Measurements from ENCODE around the gene TTC39C. TPM values are rescaled to one million over a fixed set of nuclear protein-coding genes. Genes with fewer than 3 reads are reported as not detected.

The TTC39C gene
- total RNA-seq, 4 donors from 2014 or later = 10.6 to 25.4 (median 12.9) TPM

- H3K4me3 ChIP-seq (replicated peaks in 1 of 3) = no peak overlapping the region
- TF ChIP-seq CTCF (IDR thresholded peaks at IDR 0.05) (no peak), POLR2A (IDR thresholded peaks at IDR 0.05) (no peak)
- 86 to 88% methylated on average over 3 of the region's 3 CpGs for WGBS, 2 donors
- H3K27me3 ChIP-seq = no peaks in the 10 kb centered on the region
- DNase-seq = no peak
- intact Hi-C loops (cut with DNase I) = no loop called here
- H3K4me1 ChIP-seq = peaks cover 4 to 6% of the 10 kb centered on the region in 2 donors
- H3K36me3 ChIP-seq = no peaks in the 10 kb centered on the region
- no peaks in the 10 kb centered on the region for H3K9me3 ChIP-seq
- H3K27ac ChIP-seq = no peak overlapping the region
Measured at GRCh38 chr18:23983112-23983511, 31.4 kb upstream of the TTC39C start.

GRCh38 chr18:23986600-23987359 lies 27.8 kb upstream of the TTC39C start:
- Histone ChIP-seq H3K27ac (no peak overlapping the region), H3K4me3 (replicated peaks in 1 of 3) (no peak overlapping the region), H3K27me3 (no peaks in the 10 kb centered on the region), H3K9me3 (no peaks in the 10 kb centered on the region), H3K4me1 (peaks cover 0 to 2% of the 10 kb centered on the region in 2 donors), H3K36me3 (no peaks in the 10 kb centered on the region)
- TF ChIP-seq POLR2A (IDR thresholded peaks at IDR 0.05) (no peak), CTCF (IDR thresholded peaks at IDR 0.05) (no peak)
- no peak for DNase-seq
- intact Hi-C loops (cut with DNase I) = no loop called here

DNA sequence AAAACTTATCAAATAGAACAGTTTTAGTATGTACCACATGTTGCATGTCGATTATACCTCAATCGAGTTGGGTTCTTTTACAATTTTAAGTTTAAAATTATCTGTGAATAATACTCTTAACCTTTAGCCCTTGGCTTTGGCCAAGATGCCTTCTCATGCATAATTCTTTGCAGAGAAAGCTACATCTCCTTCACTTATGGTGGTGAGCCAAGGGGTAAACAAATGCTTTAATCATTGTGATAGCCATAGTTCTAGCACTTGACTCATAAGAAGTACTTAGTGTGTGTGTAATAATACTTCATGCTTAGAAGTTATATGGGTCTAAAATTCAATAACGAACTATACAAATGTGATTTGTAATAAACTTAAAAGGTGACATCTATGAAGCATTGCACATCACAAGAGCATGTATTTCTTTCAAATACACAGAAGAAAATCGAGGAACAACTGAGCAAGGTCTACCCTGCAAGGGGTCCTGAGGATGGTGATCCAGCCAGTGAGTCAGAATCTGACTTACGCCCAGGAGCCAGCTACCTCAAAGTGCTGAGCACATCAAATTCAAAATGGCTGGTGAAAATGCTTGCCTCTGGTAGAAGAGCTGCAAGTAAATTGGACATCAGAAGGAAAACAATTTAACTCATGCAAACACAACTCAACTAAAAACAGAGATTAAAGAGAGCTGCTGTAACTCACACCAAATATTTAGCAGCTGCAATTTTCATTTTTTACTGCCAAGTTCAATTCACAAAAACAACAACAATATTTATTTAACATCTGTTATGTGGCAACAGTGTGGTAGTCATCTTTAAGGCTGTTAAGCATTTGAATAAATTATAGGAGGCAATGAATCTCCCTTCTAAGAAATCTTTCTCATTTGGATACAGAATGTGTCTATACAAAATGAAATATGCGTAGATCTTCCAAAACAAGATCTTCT lies 23.8 kb upstream of the TTC39C start:
- Histone ChIP-seq H3K27ac (no peak overlapping the region), H3K4me3 (replicated peaks in 1 of 3) (no peak overlapping the region), H3K36me3 (no peaks in the 10 kb centered on the region), H3K4me1 (peaks cover 13 to 32% of the 10 kb centered on the region in 2 donors), H3K9me3 (no peaks in the 10 kb centered on the region), H3K27me3 (no peaks in the 10 kb centered on the region)
- TF ChIP-seq CTCF (IDR thresholded peaks at IDR 0.05) (no peak), POLR2A (IDR thresholded peaks at IDR 0.05) (no peak)
- no peak for DNase-seq
- intact Hi-C loops (cut with DNase I) = loop anchor here (2.0 kb wide), 1 partner anchor 36 kb away; no protein-coding TSS in a partner anchor
- 93 to 94% methylated on average over 6 of the region's 6 CpGs for WGBS, 2 donors

DNA sequence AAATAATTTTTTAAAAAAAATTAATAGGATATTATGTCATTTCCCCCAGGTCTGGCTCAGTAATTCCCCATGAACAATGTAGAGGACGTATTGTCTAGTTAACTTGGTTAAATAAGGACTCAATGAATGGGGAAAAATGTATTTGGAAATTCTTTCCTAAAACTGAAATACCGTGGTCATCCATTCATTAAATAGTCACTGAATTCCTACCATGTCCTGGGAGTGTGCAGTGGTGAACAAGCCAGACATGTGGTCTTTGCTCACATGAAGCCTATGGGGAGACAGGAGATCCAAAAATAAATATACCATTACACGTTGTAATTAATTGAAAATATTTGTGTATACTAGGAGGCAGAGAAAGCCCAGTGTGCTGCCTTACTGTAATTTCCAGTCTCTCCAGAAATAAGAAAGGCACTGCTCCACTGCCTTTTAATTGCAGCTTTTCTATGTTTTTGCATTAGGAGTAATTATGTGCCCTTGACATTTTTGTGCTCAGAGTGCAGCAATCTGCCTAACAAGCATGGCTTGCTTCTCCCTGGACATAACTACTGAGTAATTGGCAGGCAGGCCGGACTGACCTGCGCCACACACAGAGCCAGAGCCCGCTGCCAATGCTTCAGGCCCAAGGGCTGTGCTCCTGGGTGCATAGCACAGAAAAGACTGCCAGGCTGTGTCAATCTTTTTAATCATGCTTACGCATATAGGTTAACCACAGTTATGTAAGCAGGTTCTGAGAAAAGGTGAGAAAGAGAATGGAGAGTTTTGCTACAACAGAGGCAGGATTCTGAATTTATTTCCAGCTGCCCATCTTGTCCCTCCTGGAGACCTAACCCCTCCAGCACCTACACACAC lies 22.2 kb upstream of the TTC39C start:
- Histone ChIP-seq H3K27me3 (no peaks in the 10 kb centered on the region), H3K27ac (peak overlapping the region; percentile 40 to 62 (median 54)), H3K4me1 (peaks cover 13 to 32% of the 10 kb centered on the region in 2 donors), H3K36me3 (no peaks in the 10 kb centered on the region), H3K4me3 (replicated peaks in 1 of 3) (no peak overlapping the region), H3K9me3 (no peaks in the 10 kb centered on the region)
- WGBS, 2 donors = 38 to 43% methylated on average over 7 of the region's 7 CpGs
- DNase-seq = peak; percentile 87 to 90
- TF ChIP-seq POLR2A (IDR thresholded peaks at IDR 0.05) = no peak
- no peak for TF ChIP-seq CTCF (IDR thresholded peaks at IDR 0.05)
- intact Hi-C loops (cut with DNase I) = no loop called here

All from thyroid gland (tissue), 4 donors.